NCI-H2227 (cell line): ENCODE results near the gene ITGB3.

Experiments
- DNase-seq: peaks from one replicate; lab custom pipeline; 2025; ENCODE audit not compliant: unreplicated experiment; lab: John Stamatoyannopoulos, UW

Gene ITGB3

DNA sequence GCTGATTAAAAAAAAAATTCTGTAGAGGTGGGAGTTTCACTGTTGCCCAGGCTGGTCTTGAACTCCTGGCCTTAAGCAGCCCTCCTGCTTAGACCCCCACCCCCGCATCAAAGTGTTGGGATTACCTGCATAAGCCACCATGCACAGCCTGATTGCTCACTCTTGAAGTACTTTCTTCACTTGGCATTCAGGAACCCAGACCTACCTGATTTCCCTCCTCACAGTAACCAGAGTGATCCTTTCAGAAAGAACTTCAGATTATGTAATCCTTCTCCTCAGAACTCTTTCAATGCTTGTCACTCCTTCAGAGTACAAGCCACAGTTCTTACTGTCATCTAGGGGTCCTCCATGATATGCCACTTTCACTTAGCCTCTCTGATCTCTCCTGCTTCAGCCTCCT is 71.5 kb downstream of the ITGB3 start:
- no peak for DNase-seq

DNA sequence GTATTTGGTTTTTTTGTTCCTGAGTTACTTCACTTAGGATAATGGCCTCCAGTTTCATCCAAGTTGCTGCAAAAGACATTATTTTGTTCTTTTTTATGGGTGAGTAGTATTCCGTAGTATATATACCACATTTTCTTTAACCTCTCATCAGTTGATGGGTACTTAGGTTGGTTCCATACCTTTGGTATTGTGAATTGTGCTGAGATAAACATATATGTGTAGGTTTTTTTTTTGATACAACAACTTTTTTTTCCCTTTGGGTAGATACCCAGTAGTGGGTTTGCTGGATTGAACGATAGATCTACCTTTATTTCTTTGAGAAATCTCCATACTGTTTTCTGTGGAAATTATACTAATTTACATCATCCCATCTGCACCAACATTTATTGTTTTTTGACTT is 76.9 kb downstream of the ITGB3 start:
- no peak for DNase-seq

DNA sequence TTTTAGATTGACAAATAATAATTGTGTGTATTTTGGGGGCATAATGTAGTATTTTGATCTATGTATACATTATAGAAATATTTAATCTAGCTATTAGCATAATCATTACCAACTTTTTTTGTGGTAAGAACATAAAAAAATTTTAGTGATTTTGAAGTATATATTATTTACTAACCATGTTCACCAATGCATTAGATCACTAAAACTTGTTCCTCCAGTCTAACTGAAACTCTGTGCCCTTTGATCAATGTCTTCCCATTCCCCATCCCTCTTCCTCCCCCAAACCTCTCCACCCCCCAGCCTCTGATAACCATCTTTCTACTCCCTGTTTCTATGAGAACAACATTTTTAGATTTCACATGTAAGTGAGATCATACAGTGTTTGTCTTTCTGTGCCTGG is 78.7 kb downstream of the ITGB3 start:
- DNase-seq: no peak

- no peak for DNase-seq
These were observed 81.7 kb downstream of the ITGB3 start for GRCh38 chr17:47335101-47335936.

DNA sequence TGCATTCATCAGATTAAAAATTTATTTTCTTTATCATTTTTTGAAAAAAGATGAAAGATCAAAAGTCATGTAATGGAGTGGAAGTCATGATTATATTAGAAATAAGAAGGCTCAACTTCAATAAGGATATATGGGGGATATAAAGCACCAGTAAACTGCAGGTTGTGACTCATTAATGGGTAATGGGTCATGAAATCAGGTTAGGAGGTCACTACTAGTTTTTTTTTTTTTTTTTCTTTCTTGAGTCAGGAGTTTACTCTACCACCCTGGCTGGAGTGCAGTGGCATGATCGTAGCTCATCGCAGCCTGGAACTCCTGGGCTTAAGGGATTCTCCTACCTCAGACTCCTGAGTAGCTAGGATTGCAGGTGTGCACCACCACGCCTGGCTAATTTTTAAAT is 84.4 kb downstream of the ITGB3 start:
- DNase-seq: no peak

DNA sequence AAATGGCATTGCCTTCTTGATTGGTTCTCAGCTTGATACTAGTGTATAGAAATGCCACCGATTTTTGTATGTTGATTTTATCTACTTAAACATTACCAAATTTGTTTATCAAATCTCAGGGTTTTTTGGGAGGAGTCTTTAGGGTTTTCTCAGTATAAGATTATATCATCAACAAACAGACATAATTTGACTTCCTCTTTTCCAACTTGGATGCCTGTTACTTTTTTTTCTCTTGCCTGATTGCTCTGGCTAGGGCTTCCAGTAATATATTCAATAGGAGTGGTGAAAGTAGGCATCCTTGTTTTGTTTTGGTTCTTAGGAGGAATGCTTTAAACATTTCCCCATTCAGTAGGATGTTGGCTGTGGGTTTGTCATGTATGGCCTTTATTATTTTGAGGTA is 99.2 kb downstream of the ITGB3 start:
- no peak for DNase-seq

- DNase-seq: no peak
These were observed 105.0 kb downstream of the ITGB3 start for GRCh38 chr17:47358652-47359051.
